ENCODE measurements around the gene INTS15. TPM values are rescaled to one million over a fixed set of nuclear protein-coding genes. Genes with fewer than 3 reads are reported as not detected.

INTS15 gene
- total and polyA plus RNA-seq, 10 of the 15 experiments (the other 5 are each of a cell fraction or from before 2014, with no cell fraction given): 0.89 to 28.2 (median 16.8) TPM

GRCh38 chr7:6616854-6617643, 27.2 kb downstream of the INTS15 start:
- DNase-seq (ENCODE audit: low read depth, low spot score) (no peak), FAIRE-seq (no peak), ATAC-seq (no peak)
- no peaks in the 10 kb centered on the region for H3K36me3 ChIP-seq (ENCODE audit: control insufficient read depth in 2 of 2, insufficient read depth in 2 of 2, low read length in 1 of 2)
- no peak overlapping the region for H2AFZ ChIP-seq (ENCODE audit: control insufficient read depth, low read depth, low read length)
- H3K9ac ChIP-seq (ENCODE audit: control insufficient read depth, insufficient read depth, low read length): no peak overlapping the region
- H3K27ac ChIP-seq (ENCODE audit: control insufficient read depth, insufficient read depth): no peak overlapping the region
- H3K4me1 ChIP-seq (ENCODE audit: control insufficient read depth, insufficient read depth, low read length): peaks cover 18% of the 10 kb centered on the region
- intact Hi-C loops (cut with micrococcal nuclease; ENCODE audit: unreplicated experiment) (no loop called here), in situ Hi-C loops (cut with MboI) (no loop called here)
- RAD21 ChIA-PET (ENCODE audit: unreplicated experiment): no interaction called here
- H3K79me2 ChIP-seq (ENCODE audit: control insufficient read depth, insufficient read depth, low read length): no peaks in the 10 kb centered on the region
- CTCF ChIA-PET: no interaction called here
- no peaks in the 10 kb centered on the region for H4K20me1 ChIP-seq (ENCODE audit: control insufficient read depth, insufficient read depth)
- no peak overlapping the region for H3K4me3 ChIP-seq
- 81% methylated on average over 17 of the region's 20 CpGs for WGBS (ENCODE audit: insufficient coverage, insufficient replicate concordance, low lambda C conversion rate, missing lambda C conversion rate)
- SMC1A ChIA-PET (ENCODE audit: uncharacterized antibody, unreplicated experiment): no interaction called here
- H3K4me2 ChIP-seq (ENCODE audit: control insufficient read depth, insufficient read depth): no peak overlapping the region
- no peaks in the 10 kb centered on the region for H3K9me3 ChIP-seq (replicated peaks; ENCODE audit: control insufficient read depth, insufficient read depth, low read length)
- H3K27me3 ChIP-seq (replicated peaks in 1 of 2; ENCODE audit: control insufficient read depth in 2 of 2, insufficient read depth in 2 of 2, low read length in 1 of 2): peaks cover 0 to 10% of the 10 kb centered on the region in 2 experiments; a peak in 3 of 4 replicates
- POLR2A ChIA-PET: no interaction called here
- no TSS peak for BruUV-seq (replicated peaks)
- TF ChIP-seq RBBP5 (conservative IDR thresholded peaks at IDR 0.05) (no peak), E2F8 (IDR thresholded peaks at IDR 0.05; ENCODE audit: low read depth, partially characterized antibody) (no peak), TAF1 (IDR thresholded peaks at IDR 0.05; ENCODE audit: borderline replicate concordance, low read depth, low read length) (no peak), SREBF1 (IDR thresholded peaks at IDR 0.05; ENCODE audit: low read length) (no peak), TARDBP (IDR thresholded peaks at IDR 0.05; ENCODE audit: borderline replicate concordance) (no peak), REST (IDR thresholded peaks at IDR 0.05; ENCODE audit: low read depth, low read length) (no peak), NFYA (IDR thresholded peaks at IDR 0.05; ENCODE audit: borderline replicate concordance, low read depth, low read length) (no peak), BCL11A (IDR thresholded peaks at IDR 0.05; ENCODE audit: low read depth, low read length) (no peak), KLF5 (IDR thresholded peaks at IDR 0.05; ENCODE audit: partially characterized antibody) (no peak), MYB (IDR thresholded peaks at IDR 0.05; ENCODE audit: borderline replicate concordance, low read depth, low read length) (no peak), BCL3 (IDR thresholded peaks at IDR 0.05; ENCODE audit: borderline replicate concordance, insufficient read depth, low read depth, low read length, poor library complexity, severe bottlenecking) (no peak), SIN3A (IDR thresholded peaks at IDR 0.05; ENCODE audit: low read depth, low read length) (no peak), HDAC6 (IDR thresholded peaks at IDR 0.05; ENCODE audit: unreplicated experiment) (no peak)
